ENCODE data around the gene MADCAM1.
"Not testable (repeated sequence)": the region's sequence is repeated elsewhere in the genome, so short reads cannot be mapped to it uniquely, and the experiment has no call there.

The MADCAM1 gene

DNA sequence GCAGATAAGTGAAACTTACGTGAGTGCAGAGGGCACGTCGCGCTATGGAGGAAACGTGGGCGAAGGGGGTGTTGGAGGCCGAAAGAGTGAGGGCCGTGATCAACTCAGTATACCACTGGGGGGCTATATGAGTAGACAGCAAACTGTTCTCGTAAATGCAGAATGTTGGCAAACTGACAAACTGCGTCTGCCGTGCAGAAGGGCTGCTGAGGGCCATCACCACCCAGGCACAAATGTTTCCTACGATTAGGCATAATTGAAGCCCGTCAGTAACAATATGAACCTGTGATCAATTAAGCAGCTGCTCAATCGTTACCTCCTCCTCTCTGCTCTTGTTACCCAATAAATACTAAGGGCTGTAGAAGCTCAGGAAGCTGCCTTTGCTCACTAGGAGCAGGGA lies 17.3 kb upstream of the MADCAM1 start:
- peaks cover 4% of the 10 kb centered on the region for H3K27me3 Mint-ChIP-seq
- peaks cover 11% of the 10 kb centered on the region for H3K9me3 Mint-ChIP-seq
- H3K27ac Mint-ChIP-seq, result no peak overlapping the region
- peaks cover 2% of the 10 kb centered on the region for H3K36me3 Mint-ChIP-seq
- H3K4me3 Mint-ChIP-seq, result no peak overlapping the region
- peaks cover 9% of the 10 kb centered on the region for H3K4me1 Mint-ChIP-seq

- Mint-ChIP-seq H3K4me3 (peak overlapping the region; percentile 56), H3K4me1 (peaks cover 9% of the 10 kb centered on the region), H3K36me3 (peaks cover 2% of the 10 kb centered on the region), H3K27me3 (peaks cover 4% of the 10 kb centered on the region), H3K27ac (peak overlapping the region; percentile 93), H3K9me3 (peaks cover 11% of the 10 kb centered on the region)
Observed at GRCh38 chr19:480016-480855, 16.1 kb upstream of the MADCAM1 start.

- H3K36me3 Mint-ChIP-seq, H3K4me3 Mint-ChIP-seq, H3K27me3 Mint-ChIP-seq, H3K4me1 Mint-ChIP-seq: not testable (repeated sequence)
- peaks cover 11% of the 10 kb centered on the region for H3K9me3 Mint-ChIP-seq
- H3K27ac Mint-ChIP-seq, result peak overlapping the region; percentile 93
Observed at GRCh38 chr19:481100-481499, 15.2 kb upstream of the MADCAM1 start.

DNA sequence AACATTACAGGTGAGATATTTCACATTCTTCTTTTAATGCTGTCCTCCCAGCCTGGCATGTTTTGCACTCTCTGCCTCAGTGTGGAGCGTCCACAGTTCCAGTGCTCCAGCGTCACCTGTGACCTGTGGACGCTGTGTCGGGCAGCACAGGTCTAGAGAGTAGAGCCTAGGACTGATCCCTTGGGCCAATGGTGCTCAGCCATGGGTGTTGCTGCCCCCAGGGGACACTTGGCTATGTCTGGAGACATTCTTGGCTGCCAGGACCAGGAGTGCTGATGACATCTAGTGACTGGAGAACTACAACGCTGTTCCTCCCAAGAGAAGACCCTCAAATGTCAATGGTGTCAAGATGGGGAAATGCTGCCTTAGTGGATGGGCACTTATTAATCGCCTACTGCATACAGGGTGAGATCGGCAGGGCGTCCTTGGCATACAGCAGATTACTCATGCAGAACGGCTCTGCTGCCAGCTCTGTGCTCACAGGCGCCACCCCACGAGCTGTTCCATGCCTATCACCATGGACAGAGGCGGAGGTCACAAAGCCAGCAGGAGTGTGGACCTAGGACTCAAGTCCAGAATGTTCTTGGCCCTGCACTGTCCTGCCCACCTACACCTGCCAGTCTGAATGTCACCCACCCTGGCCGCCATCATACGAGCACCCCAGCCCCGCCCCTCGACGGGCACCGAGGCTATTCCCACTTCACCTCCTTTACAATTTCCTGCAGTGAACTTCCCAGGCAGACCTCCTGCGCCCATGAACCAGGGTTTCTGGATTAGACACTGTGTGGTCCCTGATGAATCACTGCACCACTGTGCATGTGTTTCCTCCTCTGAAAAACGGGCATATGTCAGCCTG lies 13.9 kb upstream of the MADCAM1 start:
- Mint-ChIP-seq H3K4me1 (peaks cover 9% of the 10 kb centered on the region), H3K9me3 (peaks cover 11% of the 10 kb centered on the region), H3K27me3 (peaks cover 4% of the 10 kb centered on the region), H3K36me3 (peaks cover 2% of the 10 kb centered on the region), H3K27ac (no peak overlapping the region), H3K4me3 (no peak overlapping the region)

DNA sequence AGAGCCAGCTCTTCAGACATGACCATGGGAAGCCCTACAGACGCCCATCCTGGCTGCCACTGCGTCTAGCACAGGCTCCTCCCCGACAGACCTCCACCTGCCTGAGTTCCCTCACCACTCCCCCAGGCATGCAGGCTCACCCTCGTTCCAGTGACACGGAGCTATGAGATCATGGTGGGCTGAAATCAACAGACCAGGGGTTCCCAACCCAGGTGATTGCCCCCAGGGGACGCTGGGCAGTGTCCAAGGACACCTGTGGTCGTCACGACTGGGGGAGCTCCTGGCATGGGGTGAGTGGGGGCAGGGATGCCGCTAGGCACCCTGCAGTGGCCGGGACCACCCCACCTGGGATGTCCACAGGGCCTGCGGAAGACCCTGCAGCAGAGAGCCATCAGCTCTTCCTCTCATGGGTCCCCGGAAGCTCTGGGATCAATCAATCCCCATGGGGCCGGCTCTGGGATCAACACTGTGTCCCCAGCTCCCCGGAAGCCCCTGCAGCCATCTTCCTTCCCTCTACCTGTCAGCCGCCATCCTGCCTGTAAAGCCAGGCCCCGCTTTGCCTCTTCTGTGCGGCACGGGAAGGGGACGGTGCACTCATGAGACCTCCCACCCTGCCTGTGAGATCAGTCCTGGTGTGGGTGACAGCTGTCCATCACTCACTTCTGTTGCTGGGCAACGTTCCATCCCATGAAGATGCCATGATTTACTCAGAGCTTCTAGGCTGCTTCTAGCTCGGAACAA lies 12.8 kb upstream of the MADCAM1 start:
- Mint-ChIP-seq H3K4me1 (peaks cover 9% of the 10 kb centered on the region), H3K27ac (peak overlapping the region; percentile 68), H3K27me3 (peaks cover 4% of the 10 kb centered on the region), H3K36me3 (peaks cover 2% of the 10 kb centered on the region), H3K4me3 (no peak overlapping the region), H3K9me3 (peaks cover 11% of the 10 kb centered on the region)

- peaks cover 2% of the 10 kb centered on the region for H3K36me3 Mint-ChIP-seq
- H3K9me3 Mint-ChIP-seq, result peaks cover 11% of the 10 kb centered on the region
- H3K27me3 Mint-ChIP-seq, result peaks cover 4% of the 10 kb centered on the region
- no peak overlapping the region for H3K27ac Mint-ChIP-seq
- H3K4me1 Mint-ChIP-seq, result peaks cover 9% of the 10 kb centered on the region
- no peak overlapping the region for H3K4me3 Mint-ChIP-seq
Observed at GRCh38 chr19:484494-484893, 11.8 kb upstream of the MADCAM1 start.

DNA sequence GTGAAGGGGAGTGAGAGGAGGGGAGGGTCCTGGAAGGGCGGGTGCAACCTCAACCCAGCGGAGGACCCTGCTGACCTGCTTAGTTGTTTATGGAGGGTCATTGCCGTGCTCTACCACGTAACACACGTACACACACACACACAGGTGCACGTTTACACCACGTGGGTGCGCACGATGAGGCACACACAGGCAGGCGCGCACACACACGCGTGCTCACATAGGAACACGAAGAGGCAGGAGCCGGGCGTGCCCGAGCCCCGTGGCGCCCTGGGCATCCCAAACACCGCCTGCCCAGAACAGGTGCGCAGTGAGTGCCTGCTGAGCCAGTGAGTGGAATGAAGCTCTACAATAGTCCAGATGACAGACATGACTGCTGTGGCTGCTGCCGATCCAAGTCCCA lies 11.2 kb upstream of the MADCAM1 start:
- H3K36me3 Mint-ChIP-seq, result peaks cover 2% of the 10 kb centered on the region
- peaks cover 5% of the 10 kb centered on the region for H3K4me1 Mint-ChIP-seq
- no peak overlapping the region for H3K4me3 Mint-ChIP-seq
- peaks cover 7% of the 10 kb centered on the region for H3K9me3 Mint-ChIP-seq
- no peak overlapping the region for H3K27ac Mint-ChIP-seq
- H3K27me3 Mint-ChIP-seq, result peaks cover 4% of the 10 kb centered on the region

- Mint-ChIP-seq H3K36me3 (no peaks in the 10 kb centered on the region), H3K27ac (no peak overlapping the region), H3K4me1 (no peaks in the 10 kb centered on the region), H3K9me3 (peaks cover under 1% of the 10 kb centered on the region), H3K27me3 (peaks cover 4% of the 10 kb centered on the region), H3K4me3 (no peak overlapping the region)
Observed at GRCh38 chr19:485583-486236, 10.6 kb upstream of the MADCAM1 start.

DNA sequence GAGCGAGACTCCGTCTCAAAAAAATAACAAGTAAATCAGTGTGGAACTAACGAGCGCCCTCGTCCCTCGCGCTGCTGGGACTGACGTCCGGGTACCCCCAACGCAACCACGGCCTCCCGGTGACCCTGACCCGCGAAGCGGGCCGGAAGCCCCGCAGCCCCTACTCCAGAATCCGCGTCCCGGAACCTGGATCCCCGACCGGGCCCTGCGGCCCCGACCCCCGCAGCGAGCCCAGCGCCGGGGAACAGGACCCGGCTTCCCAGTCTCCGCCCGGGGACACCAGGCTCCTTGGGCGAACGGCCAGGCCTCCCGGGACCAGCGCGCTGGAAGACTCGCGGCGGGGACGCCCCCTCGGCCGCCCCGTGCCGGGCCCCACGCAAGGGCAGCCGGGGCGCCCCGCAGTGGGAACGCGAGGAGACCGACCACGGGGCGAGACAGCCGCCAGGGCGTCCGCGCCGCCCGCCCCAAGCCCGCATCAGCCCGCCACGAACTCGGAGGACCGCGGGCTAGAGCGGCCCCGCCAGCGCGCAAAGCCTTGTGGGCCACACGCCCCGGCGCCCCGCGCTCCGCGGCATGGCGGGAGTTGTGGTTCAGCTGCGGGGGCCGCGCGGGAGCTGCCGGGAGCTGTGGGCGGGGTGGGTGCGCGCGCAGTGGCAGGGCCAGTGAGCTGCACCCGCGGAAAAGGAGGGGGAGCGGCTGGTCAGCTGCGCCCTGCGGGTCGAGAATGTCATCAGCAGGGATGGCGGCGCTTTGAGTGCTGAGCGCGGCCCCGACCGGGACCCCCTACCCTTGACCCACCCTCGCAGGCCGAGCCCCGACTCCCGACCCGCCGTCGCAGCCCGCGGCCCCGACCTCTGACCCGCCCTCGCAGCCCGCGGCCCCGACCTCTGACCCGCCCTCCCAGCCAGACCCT lies 7.5 kb upstream of the MADCAM1 start:
- peaks cover 2% of the 10 kb centered on the region for H3K4me1 Mint-ChIP-seq
- no peaks in the 10 kb centered on the region for H3K9me3 Mint-ChIP-seq
- no peaks in the 10 kb centered on the region for H3K36me3 Mint-ChIP-seq
- peak overlapping the region; percentile 88 for H3K27ac Mint-ChIP-seq
- H3K4me3 Mint-ChIP-seq, result peak overlapping the region; percentile 86
- peaks cover 3% of the 10 kb centered on the region for H3K27me3 Mint-ChIP-seq

- H3K27me3 Mint-ChIP-seq, result peaks cover 2% of the 10 kb centered on the region
- H3K4me3 Mint-ChIP-seq, result peak overlapping the region; percentile 79
- no peaks in the 10 kb centered on the region for H3K36me3 Mint-ChIP-seq
- H3K27ac Mint-ChIP-seq, result peak overlapping the region; percentile 72
- no peaks in the 10 kb centered on the region for H3K9me3 Mint-ChIP-seq
- peaks cover 4% of the 10 kb centered on the region for H3K4me1 Mint-ChIP-seq
Observed at GRCh38 chr19:489418-490196, 6.7 kb upstream of the MADCAM1 start.

GRCh38 chr19:491146-491741 lies 5.0 kb upstream of the MADCAM1 start:
- H3K4me1 Mint-ChIP-seq, result peaks cover 4% of the 10 kb centered on the region
- no peak overlapping the region for H3K4me3 Mint-ChIP-seq
- no peaks in the 10 kb centered on the region for H3K36me3 Mint-ChIP-seq
- peaks cover 2% of the 10 kb centered on the region for H3K27me3 Mint-ChIP-seq
- H3K9me3 Mint-ChIP-seq, result no peaks in the 10 kb centered on the region
- no peak overlapping the region for H3K27ac Mint-ChIP-seq

DNA sequence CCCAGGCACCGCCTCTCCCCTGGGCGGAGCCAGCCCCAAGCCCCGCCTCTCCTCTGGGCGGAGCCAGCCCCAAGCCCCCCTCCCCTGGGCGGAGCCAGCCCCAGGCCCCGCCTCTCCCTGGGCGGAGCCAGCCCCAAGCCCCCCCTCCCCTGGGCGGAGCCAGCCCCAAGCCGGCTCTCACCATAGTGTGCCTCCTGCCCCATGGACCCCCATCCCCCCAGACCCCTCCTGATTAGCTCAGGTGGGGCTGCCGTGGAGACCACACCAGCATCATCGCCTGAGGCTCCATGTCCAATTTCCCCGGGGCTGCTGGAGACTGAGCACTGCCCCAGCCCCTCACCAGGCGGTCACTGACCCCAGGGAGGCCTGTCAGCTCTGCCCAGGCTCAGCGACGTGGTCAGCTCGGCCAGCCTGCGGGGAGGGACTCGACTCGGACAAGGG lies 4.2 kb upstream of the MADCAM1 start:
- Mint-ChIP-seq H3K4me1 (peaks cover 4% of the 10 kb centered on the region), H3K36me3 (no peaks in the 10 kb centered on the region), H3K4me3 (no peak overlapping the region), H3K27me3 (peaks cover 2% of the 10 kb centered on the region), H3K9me3 (no peaks in the 10 kb centered on the region), H3K27ac (no peak overlapping the region)

DNA sequence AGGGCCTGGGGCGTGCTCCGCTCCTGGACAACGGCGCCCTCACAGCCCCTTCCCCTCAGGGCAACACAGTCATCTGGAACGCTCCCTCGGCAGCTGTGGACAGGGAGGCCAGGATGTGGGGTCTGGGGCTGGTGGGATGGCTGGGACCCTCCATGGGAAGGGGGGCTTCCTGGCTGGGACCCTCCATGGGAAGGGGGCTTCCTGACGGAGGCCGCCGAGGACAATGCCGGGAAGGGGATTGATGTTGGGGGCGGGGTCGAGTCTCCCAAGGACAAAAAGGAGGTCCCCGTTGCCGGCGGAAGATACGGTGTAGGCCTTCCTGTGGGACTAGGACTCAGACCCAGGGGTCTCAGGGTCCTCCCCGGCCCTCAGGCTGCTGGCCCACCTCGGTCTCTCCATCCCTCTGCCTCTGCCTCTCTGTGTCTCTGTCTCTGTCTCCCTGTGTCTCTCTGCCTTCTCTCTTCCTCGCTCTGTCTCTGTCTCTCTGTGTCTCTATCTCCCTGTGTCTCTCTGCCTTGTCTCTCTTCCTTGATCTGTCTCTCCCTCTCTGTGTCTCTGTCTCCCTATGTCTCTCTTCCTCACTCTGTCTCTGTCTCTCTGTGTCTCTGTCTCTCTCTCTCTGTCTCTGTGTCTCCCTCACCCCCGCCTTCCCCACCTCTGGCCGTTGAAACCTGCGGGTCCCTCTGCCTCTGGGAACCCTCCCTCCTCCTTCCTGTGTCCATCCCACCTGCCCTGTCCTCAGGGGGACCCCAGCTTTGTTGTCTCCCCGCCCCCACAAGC lies 2.7 kb upstream of the MADCAM1 start:
- Mint-ChIP-seq H3K27ac (no peak overlapping the region), H3K9me3 (no peaks in the 10 kb centered on the region), H3K27me3 (peaks cover 2% of the 10 kb centered on the region), H3K4me1 (peaks cover 4% of the 10 kb centered on the region), H3K4me3 (no peak overlapping the region), H3K36me3 (no peaks in the 10 kb centered on the region)

All from activated naive CD4-positive, alpha-beta T cell treated with anti-CD3 and anti-CD28 coated beads, Interleukin-2, amount 50 U/mL, for 24 hours (primary cell).